ENCODE data around the gene MEOX1.

Gene MEOX1

DNA sequence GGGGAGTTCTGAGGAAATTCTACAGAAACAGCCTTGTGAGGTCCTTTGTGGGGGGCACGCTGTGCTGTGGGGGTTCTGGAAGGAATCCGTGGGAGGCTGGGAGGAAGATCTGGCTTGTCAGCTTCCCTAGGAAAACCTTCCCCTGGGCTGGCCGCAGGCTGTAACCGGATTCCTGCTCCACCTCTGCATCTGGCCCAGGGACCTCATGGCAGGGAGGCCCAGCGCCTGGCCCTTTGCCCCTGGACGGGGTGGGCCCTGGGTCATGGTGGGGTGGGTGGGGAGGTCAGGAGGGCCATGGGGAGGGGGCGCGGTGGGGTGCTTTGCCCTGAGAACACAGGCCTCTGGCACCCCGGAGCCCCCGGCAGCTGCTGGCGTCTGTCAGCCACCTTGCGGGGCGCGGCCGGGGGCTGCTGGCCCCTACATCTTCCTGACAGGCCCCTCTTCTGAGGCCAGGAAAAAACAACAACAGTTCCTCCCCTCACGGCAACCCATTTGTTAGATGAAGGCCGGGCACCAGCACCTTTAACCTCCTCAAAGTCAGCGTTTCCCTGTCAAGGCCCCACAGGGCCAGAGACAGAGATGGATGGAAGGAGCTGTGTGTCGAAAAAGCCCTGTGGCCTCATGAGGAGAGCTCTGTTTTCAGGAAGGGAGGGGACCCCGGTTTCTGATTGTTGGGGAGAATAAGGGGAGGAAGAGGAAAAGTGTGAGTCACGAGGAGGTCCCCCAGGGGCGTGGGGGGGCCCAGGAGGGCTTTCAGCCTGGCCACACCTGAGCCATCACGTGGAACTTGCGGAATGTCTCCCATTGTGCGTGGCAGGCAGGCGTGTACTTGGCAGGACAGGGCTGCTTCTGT lies 3.6 kb upstream of the MEOX1 start:
- Histone ChIP-seq H3K9me3 (ENCODE audit: low read length) (no peaks in the 10 kb centered on the region), H3K36me3 (ENCODE audit: insufficient read depth, low read length) (no peaks in the 10 kb centered on the region), H3K9ac (ENCODE audit: low read length) (no peak overlapping the region), H3K27me3 (ENCODE audit: control insufficient read depth in 1 of 2, insufficient read depth in 2 of 2, low read length in 2 of 2) (no peaks in the 10 kb centered on the region), H3K4me1 (ENCODE audit: insufficient read depth, low read length) (peaks cover 5% of the 10 kb centered on the region), H3K27ac (ENCODE audit: low read depth, low read length) (no peak overlapping the region), H3K4me3 (ENCODE audit: low read depth in 1 of 2, low read length in 2 of 2) (no peak overlapping the region)

GRCh38 chr17:43664096-43664495 lies 2.4 kb upstream of the MEOX1 start:
- Histone ChIP-seq H3K36me3 (ENCODE audit: insufficient read depth, low read length) (no peaks in the 10 kb centered on the region), H3K4me3 (ENCODE audit: low read depth in 1 of 2, low read length in 2 of 2) (no peak overlapping the region), H3K4me1 (ENCODE audit: insufficient read depth, low read length) (peaks cover 5% of the 10 kb centered on the region), H3K27ac (ENCODE audit: low read depth, low read length) (no peak overlapping the region), H3K9ac (ENCODE audit: low read length) (no peak overlapping the region), H3K9me3 (ENCODE audit: low read length) (no peaks in the 10 kb centered on the region), H3K27me3 (ENCODE audit: control insufficient read depth in 1 of 2, insufficient read depth in 2 of 2, low read length in 2 of 2) (no peaks in the 10 kb centered on the region)

- H3K4me1 ChIP-seq (ENCODE audit: insufficient read depth, low read length), result peaks cover 5% of the 10 kb centered on the region
- no peak overlapping the region for H3K4me3 ChIP-seq (ENCODE audit: low read depth in 1 of 2, low read length in 2 of 2)
- no peaks in the 10 kb centered on the region for H3K9me3 ChIP-seq (ENCODE audit: low read length)
- H3K36me3 ChIP-seq (ENCODE audit: insufficient read depth, low read length), result no peaks in the 10 kb centered on the region
- H3K27me3 ChIP-seq (ENCODE audit: control insufficient read depth in 1 of 2, insufficient read depth in 2 of 2, low read length in 2 of 2), result no peaks in the 10 kb centered on the region
- no peak overlapping the region for H3K27ac ChIP-seq (ENCODE audit: low read depth, low read length)
- H3K9ac ChIP-seq (ENCODE audit: low read length), result no peak overlapping the region
These were observed 1.7 kb upstream of the MEOX1 start for GRCh38 chr17:43663383-43663782.

DNA sequence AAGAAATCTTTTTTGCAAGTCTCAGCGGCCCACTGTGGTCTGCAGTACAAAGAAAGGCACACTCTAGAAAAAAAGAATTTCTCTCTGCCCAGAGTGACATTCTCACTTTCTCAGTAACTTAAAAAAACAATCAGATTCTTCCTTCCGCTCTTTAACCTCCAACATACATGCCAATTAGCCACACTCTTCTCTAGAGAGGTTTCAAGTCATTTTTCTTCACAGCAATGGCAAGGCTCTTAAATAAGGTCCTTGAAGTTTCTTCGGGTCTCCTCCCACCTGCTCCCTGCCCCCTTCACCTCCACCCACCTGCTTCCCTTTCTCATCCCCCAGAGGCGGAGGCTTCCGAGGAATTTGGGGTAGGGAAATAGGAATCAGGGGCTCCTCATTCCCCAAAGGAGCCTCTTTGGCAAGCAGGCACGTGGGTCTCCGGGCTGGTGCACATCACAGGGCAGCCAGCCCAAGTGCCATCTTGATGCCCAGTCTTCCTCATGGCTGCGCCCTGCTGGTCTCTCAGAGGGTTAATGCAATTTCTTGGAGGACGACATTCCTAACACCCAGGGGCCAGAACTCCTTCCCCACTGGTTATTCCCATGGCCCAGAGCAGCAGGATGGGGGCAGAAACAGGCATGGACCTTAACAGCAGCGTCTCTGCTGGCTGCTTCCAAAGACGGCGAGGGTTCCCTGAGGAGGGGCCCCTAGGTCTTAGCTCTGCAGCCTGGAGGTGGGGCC lies 855 bp upstream of the MEOX1 start:
- Histone ChIP-seq H3K36me3 (ENCODE audit: insufficient read depth, low read length) (no peaks in the 10 kb centered on the region), H3K4me1 (ENCODE audit: insufficient read depth, low read length) (peaks cover 5% of the 10 kb centered on the region), H3K27ac (ENCODE audit: low read depth, low read length) (no peak overlapping the region), H3K9me3 (ENCODE audit: low read length) (no peaks in the 10 kb centered on the region), H3K27me3 (ENCODE audit: control insufficient read depth in 1 of 2, insufficient read depth in 2 of 2, low read length in 2 of 2) (no peaks in the 10 kb centered on the region), H3K4me3 (ENCODE audit: low read depth in 1 of 2, low read length in 2 of 2) (no peak overlapping the region), H3K9ac (ENCODE audit: low read length) (no peak overlapping the region)

DNA sequence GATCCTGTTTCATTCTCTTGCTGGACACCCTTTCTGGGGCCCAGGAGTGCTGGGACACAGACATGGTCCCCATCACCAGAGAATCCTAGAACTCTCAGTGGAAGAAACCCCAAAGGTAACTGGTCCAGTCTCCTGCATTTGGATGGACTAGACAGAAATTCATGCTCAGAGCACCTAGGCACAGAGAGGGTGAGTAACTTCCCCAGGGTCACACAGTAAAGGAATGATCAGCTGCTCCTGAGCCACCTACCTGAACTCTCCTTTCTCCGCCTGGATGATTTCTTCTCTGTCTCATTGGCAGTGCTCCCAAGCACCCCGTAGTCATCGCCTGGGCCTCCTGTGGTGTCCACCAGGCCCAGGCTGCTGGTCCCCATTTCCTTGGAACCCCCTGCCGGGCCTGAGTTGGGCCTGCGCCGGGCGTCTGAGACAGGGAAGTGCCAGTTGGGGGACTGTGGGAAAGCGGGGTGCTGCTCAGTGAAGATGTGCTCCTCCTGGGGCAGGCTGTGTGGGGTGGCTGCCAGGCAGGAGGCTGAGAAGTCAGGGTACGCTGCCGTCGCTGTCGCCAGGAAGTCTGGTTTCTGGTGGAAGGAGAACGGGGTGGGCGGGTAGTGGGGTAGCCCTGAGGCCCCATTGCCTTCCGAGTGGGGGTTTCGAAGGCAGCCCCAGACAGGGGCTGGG lies 767 bp downstream of the MEOX1 start:
- no peak overlapping the region for H3K27ac ChIP-seq (ENCODE audit: low read depth, low read length)
- no peaks in the 10 kb centered on the region for H3K27me3 ChIP-seq (ENCODE audit: control insufficient read depth in 1 of 2, insufficient read depth in 2 of 2, low read length in 2 of 2)
- H3K4me3 ChIP-seq (ENCODE audit: low read depth in 1 of 2, low read length in 2 of 2), result no peak overlapping the region
- H3K4me1 ChIP-seq (ENCODE audit: insufficient read depth, low read length), result peaks cover 5% of the 10 kb centered on the region
- no peaks in the 10 kb centered on the region for H3K9me3 ChIP-seq (ENCODE audit: low read length)
- H3K9ac ChIP-seq (ENCODE audit: low read length), result no peak overlapping the region
- H3K36me3 ChIP-seq (ENCODE audit: insufficient read depth, low read length), result no peaks in the 10 kb centered on the region

GRCh38 chr17:43659823-43660617 lies 1.7 kb downstream of the MEOX1 start:
- H3K27ac ChIP-seq (ENCODE audit: low read depth, low read length), result no peak overlapping the region
- H3K9me3 ChIP-seq (ENCODE audit: low read length), result no peaks in the 10 kb centered on the region
- no peak overlapping the region for H3K4me3 ChIP-seq (ENCODE audit: low read depth in 1 of 2, low read length in 2 of 2)
- no peak overlapping the region for H3K9ac ChIP-seq (ENCODE audit: low read length)
- H3K4me1 ChIP-seq (ENCODE audit: insufficient read depth, low read length), result no peaks in the 10 kb centered on the region
- H3K27me3 ChIP-seq (ENCODE audit: control insufficient read depth in 1 of 2, insufficient read depth in 2 of 2, low read length in 2 of 2), result no peaks in the 10 kb centered on the region
- no peaks in the 10 kb centered on the region for H3K36me3 ChIP-seq (ENCODE audit: insufficient read depth, low read length)

GRCh38 chr17:43658900-43659299 lies 2.8 kb downstream of the MEOX1 start:
- Histone ChIP-seq H3K27ac (ENCODE audit: low read depth, low read length) (no peak overlapping the region), H3K36me3 (ENCODE audit: insufficient read depth, low read length) (no peaks in the 10 kb centered on the region), H3K4me3 (ENCODE audit: low read depth in 1 of 2, low read length in 2 of 2) (no peak overlapping the region), H3K4me1 (ENCODE audit: insufficient read depth, low read length) (no peaks in the 10 kb centered on the region), H3K9me3 (ENCODE audit: low read length) (no peaks in the 10 kb centered on the region), H3K9ac (ENCODE audit: low read length) (no peak overlapping the region), H3K27me3 (ENCODE audit: control insufficient read depth in 1 of 2, insufficient read depth in 2 of 2, low read length in 2 of 2) (no peaks in the 10 kb centered on the region)

GRCh38 chr17:43655693-43656255 lies 5.9 kb downstream of the MEOX1 start:
- H3K9ac ChIP-seq (ENCODE audit: low read length), result no peak overlapping the region
- no peaks in the 10 kb centered on the region for H3K36me3 ChIP-seq (ENCODE audit: insufficient read depth, low read length)
- no peaks in the 10 kb centered on the region for H3K4me1 ChIP-seq (ENCODE audit: insufficient read depth, low read length)
- no peak overlapping the region for H3K4me3 ChIP-seq (ENCODE audit: low read depth in 1 of 2, low read length in 2 of 2)
- H3K9me3 ChIP-seq (ENCODE audit: low read length), result no peaks in the 10 kb centered on the region
- H3K27ac ChIP-seq (ENCODE audit: low read depth, low read length), result no peak overlapping the region
- H3K27me3 ChIP-seq (ENCODE audit: control insufficient read depth in 1 of 2, insufficient read depth in 2 of 2, low read length in 2 of 2), result no peaks in the 10 kb centered on the region

- H3K27me3 ChIP-seq (ENCODE audit: control insufficient read depth in 1 of 2, insufficient read depth in 2 of 2, low read length in 2 of 2), result no peaks in the 10 kb centered on the region
- H3K4me3 ChIP-seq (ENCODE audit: low read depth in 1 of 2, low read length in 2 of 2), result no peak overlapping the region
- H3K36me3 ChIP-seq (ENCODE audit: insufficient read depth, low read length), result no peaks in the 10 kb centered on the region
- H3K9ac ChIP-seq (ENCODE audit: low read length), result no peak overlapping the region
- no peak overlapping the region for H3K27ac ChIP-seq (ENCODE audit: low read depth, low read length)
- H3K9me3 ChIP-seq (ENCODE audit: low read length), result no peaks in the 10 kb centered on the region
- no peaks in the 10 kb centered on the region for H3K4me1 ChIP-seq (ENCODE audit: insufficient read depth, low read length)
These were observed 9.6 kb downstream of the MEOX1 start for GRCh38 chr17:43652124-43652480.

GRCh38 chr17:43650471-43650870 lies 11.3 kb downstream of the MEOX1 start:
- Histone ChIP-seq H3K9ac (ENCODE audit: low read length) (no peak overlapping the region), H3K36me3 (ENCODE audit: insufficient read depth, low read length) (no peaks in the 10 kb centered on the region), H3K4me1 (ENCODE audit: insufficient read depth, low read length) (peaks cover 4% of the 10 kb centered on the region), H3K9me3 (ENCODE audit: low read length) (no peaks in the 10 kb centered on the region), H3K4me3 (ENCODE audit: low read depth in 1 of 2, low read length in 2 of 2) (no peak overlapping the region), H3K27me3 (ENCODE audit: control insufficient read depth in 1 of 2, insufficient read depth in 2 of 2, low read length in 2 of 2) (peaks cover 4 to 12% of the 10 kb centered on the region in 2 donors), H3K27ac (ENCODE audit: low read depth, low read length) (no peak overlapping the region)

GRCh38 chr17:43648916-43649315 lies 12.8 kb downstream of the MEOX1 start:
- no peaks in the 10 kb centered on the region for H3K9me3 ChIP-seq (ENCODE audit: low read length)
- H3K4me3 ChIP-seq (ENCODE audit: low read depth in 1 of 2, low read length in 2 of 2), result no peak overlapping the region
- no peak overlapping the region for H3K9ac ChIP-seq (ENCODE audit: low read length)
- no peaks in the 10 kb centered on the region for H3K36me3 ChIP-seq (ENCODE audit: insufficient read depth, low read length)
- H3K27ac ChIP-seq (ENCODE audit: low read depth, low read length), result no peak overlapping the region
- peaks cover 5 to 18% of the 10 kb centered on the region in 2 donors for H3K27me3 ChIP-seq (ENCODE audit: control insufficient read depth in 1 of 2, insufficient read depth in 2 of 2, low read length in 2 of 2)
- peaks cover 4% of the 10 kb centered on the region for H3K4me1 ChIP-seq (ENCODE audit: insufficient read depth, low read length)

All from muscle layer of colon (tissue), 2 donors.